ENCODE data around the gene EXD1. TPM values are rescaled to one million over a fixed set of nuclear protein-coding genes. Genes with fewer than 3 reads are reported as not detected.

EXD1 gene
- total and polyA plus RNA-seq, 2 experiments from 2014 or later = 0.07 TPM; not detected in 1

DNA sequence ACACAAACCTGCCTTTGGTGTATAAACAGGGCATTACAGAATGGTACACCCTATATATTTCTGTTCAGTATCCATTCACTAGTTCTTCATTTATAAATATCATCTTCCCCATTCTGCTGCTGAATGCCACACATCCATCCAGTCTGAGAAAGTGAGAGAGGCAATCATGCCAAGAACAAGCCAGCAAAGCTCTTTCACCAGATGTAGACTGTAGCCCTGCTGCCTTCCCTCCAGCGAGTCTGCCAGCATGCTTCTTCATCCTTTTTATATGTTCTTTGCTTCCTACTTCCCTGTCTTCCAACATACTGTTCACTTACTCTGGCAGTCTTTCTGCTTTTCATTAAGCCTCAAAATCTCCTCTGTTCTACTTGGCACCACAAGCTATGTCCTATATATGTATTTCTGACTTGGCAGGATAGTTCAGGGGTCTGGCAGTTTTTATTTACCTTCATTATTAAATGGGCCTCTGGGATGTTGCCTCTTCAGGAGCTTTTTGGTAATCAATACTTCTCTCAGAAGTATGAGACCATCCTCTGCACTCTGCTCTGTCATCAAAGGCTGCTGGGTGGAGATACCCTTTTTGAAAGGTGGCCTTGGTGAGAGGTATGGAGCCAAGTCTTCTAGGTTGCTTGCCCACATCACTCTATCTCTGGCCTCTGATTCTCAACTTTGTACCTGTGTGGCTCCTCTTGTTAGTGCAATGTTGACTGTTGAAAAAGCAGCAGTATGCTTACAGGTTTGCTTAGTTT is 49.2 kb upstream of the EXD1 start:
- TF ChIP-seq EZH2 (IDR thresholded peaks at IDR 0.05; ENCODE audit: low read depth, unreplicated experiment) (no peak), ZNF331 (CRISPR knock-in tag; IDR thresholded peaks at IDR 0.05; ENCODE audit: low read depth) (no peak), EZH2phosphoT487 (IDR thresholded peaks at IDR 0.05; ENCODE audit: unreplicated experiment) (no peak), CREB1 (CRISPR knock-in tag; IDR thresholded peaks at IDR 0.05; ENCODE audit: low read depth) (no peak), ZNF114 (CRISPR knock-in tag; IDR thresholded peaks at IDR 0.05) (no peak), POLR2AphosphoS5 (IDR thresholded peaks at IDR 0.05; ENCODE audit: low read depth) (no peak), STAT1 (IDR thresholded peaks at IDR 0.05; ENCODE audit: unreplicated experiment) (no peak)
- TF ChIP-seq, protein P1, sequence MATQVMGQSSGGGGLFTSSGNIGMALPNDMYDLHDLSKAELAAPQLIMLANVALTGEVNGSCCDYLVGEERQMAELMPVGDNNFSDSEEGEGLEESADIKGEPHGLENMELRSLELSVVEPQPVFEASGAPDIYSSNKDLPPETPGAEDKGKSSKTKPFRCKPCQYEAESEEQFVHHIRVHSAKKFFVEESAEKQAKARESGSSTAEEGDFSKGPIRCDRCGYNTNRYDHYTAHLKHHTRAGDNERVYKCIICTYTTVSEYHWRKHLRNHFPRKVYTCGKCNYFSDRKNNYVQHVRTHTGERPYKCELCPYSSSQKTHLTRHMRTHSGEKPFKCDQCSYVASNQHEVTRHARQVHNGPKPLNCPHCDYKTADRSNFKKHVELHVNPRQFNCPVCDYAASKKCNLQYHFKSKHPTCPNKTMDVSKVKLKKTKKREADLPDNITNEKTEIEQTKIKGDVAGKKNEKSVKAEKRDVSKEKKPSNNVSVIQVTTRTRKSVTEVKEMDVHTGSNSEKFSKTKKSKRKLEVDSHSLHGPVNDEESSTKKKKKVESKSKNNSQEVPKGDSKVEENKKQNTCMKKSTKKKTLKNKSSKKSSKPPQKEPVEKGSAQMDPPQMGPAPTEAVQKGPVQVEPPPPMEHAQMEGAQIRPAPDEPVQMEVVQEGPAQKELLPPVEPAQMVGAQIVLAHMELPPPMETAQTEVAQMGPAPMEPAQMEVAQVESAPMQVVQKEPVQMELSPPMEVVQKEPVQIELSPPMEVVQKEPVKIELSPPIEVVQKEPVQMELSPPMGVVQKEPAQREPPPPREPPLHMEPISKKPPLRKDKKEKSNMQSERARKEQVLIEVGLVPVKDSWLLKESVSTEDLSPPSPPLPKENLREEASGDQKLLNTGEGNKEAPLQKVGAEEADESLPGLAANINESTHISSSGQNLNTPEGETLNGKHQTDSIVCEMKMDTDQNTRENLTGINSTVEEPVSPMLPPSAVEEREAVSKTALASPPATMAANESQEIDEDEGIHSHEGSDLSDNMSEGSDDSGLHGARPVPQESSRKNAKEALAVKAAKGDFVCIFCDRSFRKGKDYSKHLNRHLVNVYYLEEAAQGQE (IDR thresholded peaks at IDR 0.05; ENCODE audit: unreplicated experiment) = no peak
- TF ChIP-seq, protein P2, sequence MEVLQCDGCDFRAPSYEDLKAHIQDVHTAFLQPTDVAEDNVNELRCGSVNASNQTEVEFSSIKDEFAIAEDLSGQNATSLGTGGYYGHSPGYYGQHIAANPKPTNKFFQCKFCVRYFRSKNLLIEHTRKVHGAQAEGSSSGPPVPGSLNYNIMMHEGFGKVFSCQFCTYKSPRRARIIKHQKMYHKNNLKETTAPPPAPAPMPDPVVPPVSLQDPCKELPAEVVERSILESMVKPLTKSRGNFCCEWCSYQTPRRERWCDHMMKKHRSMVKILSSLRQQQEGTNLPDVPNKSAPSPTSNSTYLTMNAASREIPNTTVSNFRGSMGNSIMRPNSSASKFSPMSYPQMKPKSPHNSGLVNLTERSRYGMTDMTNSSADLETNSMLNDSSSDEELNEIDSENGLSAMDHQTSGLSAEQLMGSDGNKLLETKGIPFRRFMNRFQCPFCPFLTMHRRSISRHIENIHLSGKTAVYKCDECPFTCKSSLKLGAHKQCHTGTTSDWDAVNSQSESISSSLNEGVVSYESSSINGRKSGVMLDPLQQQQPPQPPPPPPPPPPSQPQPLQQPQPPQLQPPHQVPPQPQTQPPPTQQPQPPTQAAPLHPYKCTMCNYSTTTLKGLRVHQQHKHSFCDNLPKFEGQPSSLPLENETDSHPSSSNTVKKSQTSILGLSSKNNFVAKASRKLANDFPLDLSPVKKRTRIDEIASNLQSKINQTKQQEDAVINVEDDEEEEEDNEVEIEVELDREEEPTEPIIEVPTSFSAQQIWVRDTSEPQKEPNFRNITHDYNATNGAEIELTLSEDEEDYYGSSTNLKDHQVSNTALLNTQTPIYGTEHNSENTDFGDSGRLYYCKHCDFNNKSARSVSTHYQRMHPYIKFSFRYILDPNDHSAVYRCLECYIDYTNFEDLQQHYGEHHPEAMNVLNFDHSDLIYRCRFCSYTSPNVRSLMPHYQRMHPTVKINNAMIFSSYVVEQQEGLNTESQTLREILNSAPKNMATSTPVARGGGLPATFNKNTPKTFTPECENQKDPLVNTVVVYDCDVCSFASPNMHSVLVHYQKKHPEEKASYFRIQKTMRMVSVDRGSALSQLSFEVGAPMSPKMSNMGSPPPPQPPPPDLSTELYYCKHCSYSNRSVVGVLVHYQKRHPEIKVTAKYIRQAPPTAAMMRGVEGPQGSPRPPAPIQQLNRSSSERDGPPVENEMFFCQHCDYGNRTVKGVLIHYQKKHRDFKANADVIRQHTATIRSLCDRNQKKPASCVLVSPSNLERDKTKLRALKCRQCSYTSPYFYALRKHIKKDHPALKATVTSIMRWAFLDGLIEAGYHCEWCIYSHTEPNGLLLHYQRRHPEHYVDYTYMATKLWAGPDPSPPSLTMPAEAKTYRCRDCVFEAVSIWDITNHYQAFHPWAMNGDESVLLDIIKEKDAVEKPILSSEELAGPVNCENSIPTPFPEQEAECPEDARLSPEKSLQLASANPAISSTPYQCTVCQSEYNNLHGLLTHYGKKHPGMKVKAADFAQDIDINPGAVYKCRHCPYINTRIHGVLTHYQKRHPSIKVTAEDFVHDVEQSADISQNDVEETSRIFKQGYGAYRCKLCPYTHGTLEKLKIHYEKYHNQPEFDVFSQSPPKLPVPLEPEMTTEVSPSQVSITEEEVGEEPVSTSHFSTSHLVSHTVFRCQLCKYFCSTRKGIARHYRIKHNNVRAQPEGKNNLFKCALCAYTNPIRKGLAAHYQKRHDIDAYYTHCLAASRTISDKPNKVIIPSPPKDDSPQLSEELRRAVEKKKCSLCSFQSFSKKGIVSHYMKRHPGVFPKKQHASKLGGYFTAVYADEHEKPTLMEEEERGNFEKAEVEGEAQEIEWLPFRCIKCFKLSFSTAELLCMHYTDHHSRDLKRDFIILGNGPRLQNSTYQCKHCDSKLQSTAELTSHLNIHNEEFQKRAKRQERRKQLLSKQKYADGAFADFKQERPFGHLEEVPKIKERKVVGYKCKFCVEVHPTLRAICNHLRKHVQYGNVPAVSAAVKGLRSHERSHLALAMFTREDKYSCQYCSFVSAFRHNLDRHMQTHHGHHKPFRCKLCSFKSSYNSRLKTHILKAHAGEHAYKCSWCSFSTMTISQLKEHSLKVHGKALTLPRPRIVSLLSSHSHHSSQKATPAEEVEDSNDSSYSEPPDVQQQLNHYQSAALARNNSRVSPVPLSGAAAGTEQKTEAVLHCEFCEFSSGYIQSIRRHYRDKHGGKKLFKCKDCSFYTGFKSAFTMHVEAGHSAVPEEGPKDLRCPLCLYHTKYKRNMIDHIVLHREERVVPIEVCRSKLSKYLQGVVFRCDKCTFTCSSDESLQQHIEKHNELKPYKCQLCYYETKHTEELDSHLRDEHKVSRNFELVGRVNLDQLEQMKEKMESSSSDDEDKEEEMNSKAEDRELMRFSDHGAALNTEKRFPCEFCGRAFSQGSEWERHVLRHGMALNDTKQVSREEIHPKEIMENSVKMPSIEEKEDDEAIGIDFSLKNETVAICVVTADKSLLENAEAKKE (CRISPR knock-in tag; IDR thresholded peaks at IDR 0.05) = no peak
- TF ChIP-seq, protein P3, sequence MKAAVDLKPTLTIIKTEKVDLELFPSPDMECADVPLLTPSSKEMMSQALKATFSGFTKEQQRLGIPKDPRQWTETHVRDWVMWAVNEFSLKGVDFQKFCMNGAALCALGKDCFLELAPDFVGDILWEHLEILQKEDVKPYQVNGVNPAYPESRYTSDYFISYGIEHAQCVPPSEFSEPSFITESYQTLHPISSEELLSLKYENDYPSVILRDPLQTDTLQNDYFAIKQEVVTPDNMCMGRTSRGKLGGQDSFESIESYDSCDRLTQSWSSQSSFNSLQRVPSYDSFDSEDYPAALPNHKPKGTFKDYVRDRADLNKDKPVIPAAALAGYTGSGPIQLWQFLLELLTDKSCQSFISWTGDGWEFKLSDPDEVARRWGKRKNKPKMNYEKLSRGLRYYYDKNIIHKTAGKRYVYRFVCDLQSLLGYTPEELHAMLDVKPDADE (IDR thresholded peaks at IDR 0.05) = no peak
- 0 out of 2 replicates have a peak, but pooled peaks cover 5% of the 10 kb centered on the region for H3K4me1 ChIP-seq (ENCODE audit: insufficient read depth)

More for the DNA sequence above, 49.2 kb upstream of the EXD1 start:
- peaks cover 3% of the 10 kb centered on the region; the same call in 1 of the 2 replicates for H3F3A ChIP-seq (replicated peaks; ENCODE audit: low read depth)
- ATAC-seq (no peak), DNase-seq (ENCODE audit: low spot score) (no peak)
- H4K20me1 ChIP-seq (replicated peaks; ENCODE audit: insufficient read depth) = no peaks in the 10 kb centered on the region
- H3K36me3 ChIP-seq (ENCODE audit: insufficient read depth) = peaks cover 9% of the 10 kb centered on the region; the same call in 1 of the 2 replicates
- Mint-ChIP-seq H3K4me3 (no peak overlapping the region), H3K36me3 (ENCODE audit: low read depth) (peaks cover 26% of the 10 kb centered on the region), H3K9me3 (no peaks in the 10 kb centered on the region; the same call in 2 of the 3 replicates), H3K27me3 (ENCODE audit: insufficient read depth, low read depth, poor library complexity) (peaks cover 11% of the 10 kb centered on the region), H3K4me1 (peaks cover 12% of the 10 kb centered on the region; the same call in 2 of the 3 replicates), H3K27ac (no peak overlapping the region)
- H3K79me2 ChIP-seq (replicated peaks; ENCODE audit: insufficient read depth) = peaks cover 8% of the 10 kb centered on the region
- H3K9me2 ChIP-seq (ENCODE audit: insufficient read depth) = no peaks in the 10 kb centered on the region
- H2AFZ ChIP-seq = no peak overlapping the region
- no peak overlapping the region for H3K4me2 ChIP-seq
- no peak overlapping the region for H3K4me3 ChIP-seq
- no peaks in the 10 kb centered on the region for H3K27me3 ChIP-seq (ENCODE audit: insufficient read depth)
- H3K27ac ChIP-seq (ENCODE audit: low read depth) = no peak overlapping the region

Data from GM23338 (cell line).